ENCODE measurements around the gene CRYBB3. TPM values are rescaled to one million over a fixed set of nuclear protein-coding genes. Genes with fewer than 3 reads are reported as not detected.

The CRYBB3 gene
- total and polyA plus RNA-seq, 2 donors (not counting 3 experiments of a cell fraction or from before 2014, with no cell fraction given), result 0.59 to 1.2 TPM

GRCh38 chr22:25162561-25162960 lies 37.1 kb upstream of the CRYBB3 start:
- CTCF ChIA-PET, result interaction anchor here (0.6 kb wide), 1 partner anchor 51 kb away, joined by 3 read pairs; no protein-coding TSS in a partner anchor
- H3K4me3 ChIP-seq (replicated peaks in 1 of 3; ENCODE audit: insufficient read depth in 1 of 3, low read depth in 1 of 3, low read length in 3 of 3), result no peak overlapping the region

GRCh38 chr22:25165785-25166184 lies 33.9 kb upstream of the CRYBB3 start:
- Histone ChIP-seq H4K20me1 (replicated peaks; ENCODE audit: control insufficient read depth, extremely low read depth, insufficient read depth, low read length) (no peaks in the 10 kb centered on the region), H3K4me1 (ENCODE audit: control insufficient read depth, extremely low read depth, insufficient read depth, low read length) (no peaks in the 10 kb centered on the region), H3K4me3 (replicated peaks in 1 of 3; ENCODE audit: insufficient read depth in 1 of 3, low read depth in 1 of 3, low read length in 3 of 3) (no peak overlapping the region), H3K36me3 (ENCODE audit: control insufficient read depth in 2 of 2, extremely low read depth in 1 of 2, insufficient read depth in 2 of 2, low read length in 2 of 2) (no peaks in the 10 kb centered on the region), H3K9me3 (replicated peaks; ENCODE audit: control insufficient read depth, insufficient read depth, low read length) (no peaks in the 10 kb centered on the region), H3K9ac (replicated peaks; ENCODE audit: extremely low read depth, insufficient read depth, low read length) (no peak overlapping the region), H3K27ac (ENCODE audit: insufficient read depth, low read depth, low read length) (no peak overlapping the region), H2AFZ (ENCODE audit: low read depth, low read length) (no peak overlapping the region), H3K9me1 (replicated peaks; ENCODE audit: control insufficient read depth, extremely low read depth, insufficient read depth, low read length) (no peaks in the 10 kb centered on the region), H3K79me2 (ENCODE audit: control insufficient read depth, insufficient read depth, low read length) (no peaks in the 10 kb centered on the region), H3K4me2 (ENCODE audit: insufficient read depth, low read length) (no peak overlapping the region), H3K27me3 (ENCODE audit: control insufficient read depth in 2 of 2, insufficient read depth in 2 of 2, low read length in 2 of 2) (no peaks in the 10 kb centered on the region)
- TF ChIP-seq FOS (IDR thresholded peaks at IDR 0.05; ENCODE audit: borderline replicate concordance, insufficient read depth, low read length) (no peak), JUN (IDR thresholded peaks at IDR 0.05; ENCODE audit: borderline replicate concordance, insufficient read depth, insufficient read length, low read depth) (no peak), POLR2AphosphoS5 (IDR thresholded peaks at IDR 0.05; ENCODE audit: insufficient read depth, low read depth, low read length) (no peak), POLR2A (IDR thresholded peaks at IDR 0.05; ENCODE audit: low read depth, low read length) (no peak), GATA2 (IDR thresholded peaks at IDR 0.05; ENCODE audit: insufficient read depth, insufficient read length, low read depth, low read length) (no peak), MYC (IDR thresholded peaks at IDR 0.05; ENCODE audit: low read depth, low read length) (no peak), EZH2 (IDR thresholded peaks at IDR 0.05; ENCODE audit: borderline replicate concordance, low read depth, low read length, severe bottlenecking) (no peak)
- TF ChIP-seq, protein P1, sequence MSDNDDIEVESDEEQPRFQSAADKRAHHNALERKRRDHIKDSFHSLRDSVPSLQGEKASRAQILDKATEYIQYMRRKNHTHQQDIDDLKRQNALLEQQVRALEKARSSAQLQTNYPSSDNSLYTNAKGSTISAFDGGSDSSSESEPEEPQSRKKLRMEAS (IDR thresholded peaks at IDR 0.05; ENCODE audit: insufficient read depth, insufficient read length), result no peak
- TF ChIP-seq, protein P2, sequence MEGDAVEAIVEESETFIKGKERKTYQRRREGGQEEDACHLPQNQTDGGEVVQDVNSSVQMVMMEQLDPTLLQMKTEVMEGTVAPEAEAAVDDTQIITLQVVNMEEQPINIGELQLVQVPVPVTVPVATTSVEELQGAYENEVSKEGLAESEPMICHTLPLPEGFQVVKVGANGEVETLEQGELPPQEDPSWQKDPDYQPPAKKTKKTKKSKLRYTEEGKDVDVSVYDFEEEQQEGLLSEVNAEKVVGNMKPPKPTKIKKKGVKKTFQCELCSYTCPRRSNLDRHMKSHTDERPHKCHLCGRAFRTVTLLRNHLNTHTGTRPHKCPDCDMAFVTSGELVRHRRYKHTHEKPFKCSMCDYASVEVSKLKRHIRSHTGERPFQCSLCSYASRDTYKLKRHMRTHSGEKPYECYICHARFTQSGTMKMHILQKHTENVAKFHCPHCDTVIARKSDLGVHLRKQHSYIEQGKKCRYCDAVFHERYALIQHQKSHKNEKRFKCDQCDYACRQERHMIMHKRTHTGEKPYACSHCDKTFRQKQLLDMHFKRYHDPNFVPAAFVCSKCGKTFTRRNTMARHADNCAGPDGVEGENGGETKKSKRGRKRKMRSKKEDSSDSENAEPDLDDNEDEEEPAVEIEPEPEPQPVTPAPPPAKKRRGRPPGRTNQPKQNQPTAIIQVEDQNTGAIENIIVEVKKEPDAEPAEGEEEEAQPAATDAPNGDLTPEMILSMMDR (IDR thresholded peaks at IDR 0.05; ENCODE audit: extremely low read depth in 1 of 2, insufficient read depth in 1 of 2, low read depth in 1 of 2, low read length in 2 of 2), result no peak
- FAIRE-seq (no peak), DNase-seq (ENCODE audit: low read depth, low spot score) (no peak)
- intact Hi-C loops (cut with micrococcal nuclease) (no loop called here), dilution Hi-C loops (cut with MboI; ENCODE audit: extremely low pct_ligation_motif_present, low sequenced_read_pairs) (no loop called here)
- POLR2A ChIA-PET, result no interaction called here
- no TSS peak for BruUV-seq (replicated peaks)
- CTCF ChIA-PET, result interaction anchor here (1.4 to 2.2 kb wide), 3 partner anchors 11 to 55 kb away, joined by 3 to 19 read pairs (median 7); no protein-coding TSS in a partner anchor

More at GRCh38 chr22:25162561-25162960, 37.1 kb upstream of the CRYBB3 start:
- POLR2A ChIA-PET, result no interaction called here
- Histone ChIP-seq H3K79me2 (ENCODE audit: control insufficient read depth, insufficient read depth, low read length) (no peaks in the 10 kb centered on the region), H3K9me3 (replicated peaks; ENCODE audit: control insufficient read depth, insufficient read depth, low read length) (no peaks in the 10 kb centered on the region), H2AFZ (ENCODE audit: low read depth, low read length) (no peak overlapping the region), H3K27me3 (ENCODE audit: control insufficient read depth in 2 of 2, insufficient read depth in 2 of 2, low read length in 2 of 2) (no peaks in the 10 kb centered on the region), H3K9ac (replicated peaks; ENCODE audit: extremely low read depth, insufficient read depth, low read length) (no peak overlapping the region), H3K9me1 (replicated peaks; ENCODE audit: control insufficient read depth, extremely low read depth, insufficient read depth, low read length) (no peaks in the 10 kb centered on the region), H3K4me2 (ENCODE audit: insufficient read depth, low read length) (no peak overlapping the region), H3K4me1 (ENCODE audit: control insufficient read depth, extremely low read depth, insufficient read depth, low read length) (no peaks in the 10 kb centered on the region), H3K36me3 (ENCODE audit: control insufficient read depth in 2 of 2, extremely low read depth in 1 of 2, insufficient read depth in 2 of 2, low read length in 2 of 2) (peaks cover 0 to 4% of the 10 kb centered on the region in 2 experiments), H4K20me1 (replicated peaks; ENCODE audit: control insufficient read depth, extremely low read depth, insufficient read depth, low read length) (no peaks in the 10 kb centered on the region), H3K27ac (ENCODE audit: insufficient read depth, low read depth, low read length) (no peak overlapping the region)
- no peak for FAIRE-seq
- dilution Hi-C loops (cut with MboI; ENCODE audit: extremely low pct_ligation_motif_present, low sequenced_read_pairs), result no loop called here
- TF ChIP-seq EZH2 (IDR thresholded peaks at IDR 0.05; ENCODE audit: borderline replicate concordance, low read depth, low read length, severe bottlenecking), result no peak
- TF ChIP-seq, protein P2 (IDR thresholded peaks at IDR 0.05; ENCODE audit: extremely low read depth in 1 of 2, insufficient read depth in 1 of 2, low read depth in 1 of 2, low read length in 2 of 2), result no peak
- no peak for DNase-seq (ENCODE audit: low read depth, low spot score)
- intact Hi-C loops (cut with micrococcal nuclease), result no loop called here
- BruUV-seq (replicated peaks), result no TSS peak

Data from endothelial cell of umbilical vein (primary cell).